SK-N-SH treated with all-trans-retinoic acid at 6 μM for 48 hours (cell line): ENCODE results near the gene TRIM68.

Experiments
- ESRRG ChIP-seq: fragments of 250-450 bp; sonication (Bioruptor Pico); IDR thresholded peaks from 2 replicates; pipeline ENCODE4 v1.6.1; 2021; ENCODE audit warnings: mild to moderate bottlenecking
- RARB ChIP-seq: fragments of 250-450 bp; sonication (Bioruptor Pico); IDR thresholded peaks from 2 replicates; pipeline ENCODE4 v1.8.0; 2021; ENCODE audit warnings: mild to moderate bottlenecking, moderate library complexity
- SNAI2 ChIP-seq: fragments of 250-450 bp; sonication (Bioruptor Pico); IDR thresholded peaks from 2 replicates; pipeline ENCODE4 v1.5.0; 2020; ENCODE audit warnings: mild to moderate bottlenecking, moderate library complexity
- TCF4 ChIP-seq: fragments of 250-450 bp; sonication (Bioruptor Pico); IDR thresholded peaks from 2 replicates; pipeline ENCODE4 v1.8.0; 2021; ENCODE audit warnings: mild to moderate bottlenecking, moderate library complexity, borderline replicate concordance
- ZFP3 ChIP-seq: fragments of 250-450 bp; sonication (Bioruptor Pico); IDR thresholded peaks from 2 replicates; pipeline ENCODE4 v1.5.0; 2020; ENCODE audit warnings: mild to moderate bottlenecking, moderate library complexity
- ZFP30 ChIP-seq: fragments of 450-650 bp; formaldehyde crosslinking; IDR thresholded peaks from 2 replicates; pipeline ENCODE4 v1.5.0; 2022; ENCODE audit warnings: mild to moderate bottlenecking, moderate library complexity
- ZNF565 ChIP-seq: fragments of 450-650 bp; formaldehyde crosslinking; conservative IDR thresholded peaks from 2 replicates; pipeline ENCODE4 v1.5.0; 2020; ENCODE audit warnings: low read depth, mild to moderate bottlenecking, moderate library complexity
- TF ChIP-seq, protein P1 (sequence below): fragments of 250-450 bp; sonication (Bioruptor Pico); IDR thresholded peaks from 2 replicates; pipeline ENCODE4 v1.8.0; 2020; ENCODE audit warnings: mild to moderate bottlenecking, moderate library complexity, borderline replicate concordance
- TF ChIP-seq, protein P2 (sequence below): fragments of 250-450 bp; sonication (Bioruptor Pico); IDR thresholded peaks from 2 replicates; pipeline ENCODE4 v1.5.0; 2020; ENCODE audit warnings: mild to moderate bottlenecking, moderate library complexity
- TF ChIP-seq, protein P3 (sequence below): fragments of 250-450 bp; sonication (Bioruptor Pico); IDR thresholded peaks from 2 replicates; pipeline ENCODE4 v1.8.0; 2021; ENCODE audit warnings: low read depth, mild to moderate bottlenecking, moderate library complexity, borderline replicate concordance

DNA sequence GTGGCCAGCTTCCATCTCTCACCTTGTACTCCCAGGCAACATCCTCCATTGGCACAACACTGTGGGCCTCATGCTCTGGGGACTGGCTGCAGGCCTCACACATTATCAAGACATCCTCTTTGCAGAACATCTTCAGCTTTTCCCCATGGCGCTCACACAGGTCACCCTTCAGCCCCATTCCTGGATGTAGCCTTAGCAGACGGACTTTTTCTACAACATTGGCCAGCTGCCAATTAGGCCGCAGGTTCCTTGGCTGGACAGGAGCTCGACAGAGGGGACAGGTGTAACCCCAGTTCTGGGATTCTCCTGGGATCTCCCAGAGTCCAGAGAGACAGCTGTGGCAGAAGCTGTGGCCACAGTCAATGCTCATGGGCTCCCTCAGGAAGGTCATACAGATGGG, 3.0 kb downstream of the TRIM68 start:
- TF ChIP-seq ZFP3 (no peak), RARB (CRISPR knock-in tag) (no peak), ESRRG (CRISPR knock-in tag) (no peak), SNAI2 (CRISPR knock-in tag) (no peak), TCF4 (no peak), ZNF565 (no peak), ZFP30 (CRISPR knock-in tag) (no peak)
- TF ChIP-seq, protein P1, sequence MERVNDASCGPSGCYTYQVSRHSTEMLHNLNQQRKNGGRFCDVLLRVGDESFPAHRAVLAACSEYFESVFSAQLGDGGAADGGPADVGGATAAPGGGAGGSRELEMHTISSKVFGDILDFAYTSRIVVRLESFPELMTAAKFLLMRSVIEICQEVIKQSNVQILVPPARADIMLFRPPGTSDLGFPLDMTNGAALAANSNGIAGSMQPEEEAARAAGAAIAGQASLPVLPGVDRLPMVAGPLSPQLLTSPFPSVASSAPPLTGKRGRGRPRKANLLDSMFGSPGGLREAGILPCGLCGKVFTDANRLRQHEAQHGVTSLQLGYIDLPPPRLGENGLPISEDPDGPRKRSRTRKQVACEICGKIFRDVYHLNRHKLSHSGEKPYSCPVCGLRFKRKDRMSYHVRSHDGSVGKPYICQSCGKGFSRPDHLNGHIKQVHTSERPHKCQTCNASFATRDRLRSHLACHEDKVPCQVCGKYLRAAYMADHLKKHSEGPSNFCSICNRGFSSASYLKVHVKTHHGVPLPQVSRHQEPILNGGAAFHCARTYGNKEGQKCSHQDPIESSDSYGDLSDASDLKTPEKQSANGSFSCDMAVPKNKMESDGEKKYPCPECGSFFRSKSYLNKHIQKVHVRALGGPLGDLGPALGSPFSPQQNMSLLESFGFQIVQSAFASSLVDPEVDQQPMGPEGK: no peak
- TF ChIP-seq, protein P2, sequence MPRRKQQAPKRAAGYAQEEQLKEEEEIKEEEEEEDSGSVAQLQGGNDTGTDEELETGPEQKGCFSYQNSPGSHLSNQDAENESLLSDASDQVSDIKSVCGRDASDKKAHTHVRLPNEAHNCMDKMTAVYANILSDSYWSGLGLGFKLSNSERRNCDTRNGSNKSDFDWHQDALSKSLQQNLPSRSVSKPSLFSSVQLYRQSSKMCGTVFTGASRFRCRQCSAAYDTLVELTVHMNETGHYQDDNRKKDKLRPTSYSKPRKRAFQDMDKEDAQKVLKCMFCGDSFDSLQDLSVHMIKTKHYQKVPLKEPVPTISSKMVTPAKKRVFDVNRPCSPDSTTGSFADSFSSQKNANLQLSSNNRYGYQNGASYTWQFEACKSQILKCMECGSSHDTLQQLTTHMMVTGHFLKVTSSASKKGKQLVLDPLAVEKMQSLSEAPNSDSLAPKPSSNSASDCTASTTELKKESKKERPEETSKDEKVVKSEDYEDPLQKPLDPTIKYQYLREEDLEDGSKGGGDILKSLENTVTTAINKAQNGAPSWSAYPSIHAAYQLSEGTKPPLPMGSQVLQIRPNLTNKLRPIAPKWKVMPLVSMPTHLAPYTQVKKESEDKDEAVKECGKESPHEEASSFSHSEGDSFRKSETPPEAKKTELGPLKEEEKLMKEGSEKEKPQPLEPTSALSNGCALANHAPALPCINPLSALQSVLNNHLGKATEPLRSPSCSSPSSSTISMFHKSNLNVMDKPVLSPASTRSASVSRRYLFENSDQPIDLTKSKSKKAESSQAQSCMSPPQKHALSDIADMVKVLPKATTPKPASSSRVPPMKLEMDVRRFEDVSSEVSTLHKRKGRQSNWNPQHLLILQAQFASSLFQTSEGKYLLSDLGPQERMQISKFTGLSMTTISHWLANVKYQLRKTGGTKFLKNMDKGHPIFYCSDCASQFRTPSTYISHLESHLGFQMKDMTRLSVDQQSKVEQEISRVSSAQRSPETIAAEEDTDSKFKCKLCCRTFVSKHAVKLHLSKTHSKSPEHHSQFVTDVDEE: no peak
- TF ChIP-seq, protein P3, sequence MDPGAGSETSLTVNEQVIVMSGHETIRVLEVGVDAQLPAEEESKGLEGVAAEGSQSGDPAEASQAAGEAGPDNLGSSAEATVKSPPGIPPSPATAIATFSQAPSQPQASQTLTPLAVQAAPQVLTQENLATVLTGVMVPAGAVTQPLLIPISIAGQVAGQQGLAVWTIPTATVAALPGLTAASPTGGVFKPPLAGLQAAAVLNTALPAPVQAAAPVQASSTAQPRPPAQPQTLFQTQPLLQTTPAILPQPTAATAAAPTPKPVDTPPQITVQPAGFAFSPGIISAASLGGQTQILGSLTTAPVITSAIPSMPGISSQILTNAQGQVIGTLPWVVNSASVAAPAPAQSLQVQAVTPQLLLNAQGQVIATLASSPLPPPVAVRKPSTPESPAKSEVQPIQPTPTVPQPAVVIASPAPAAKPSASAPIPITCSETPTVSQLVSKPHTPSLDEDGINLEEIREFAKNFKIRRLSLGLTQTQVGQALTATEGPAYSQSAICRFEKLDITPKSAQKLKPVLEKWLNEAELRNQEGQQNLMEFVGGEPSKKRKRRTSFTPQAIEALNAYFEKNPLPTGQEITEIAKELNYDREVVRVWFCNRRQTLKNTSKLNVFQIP (CRISPR knock-in tag): no peak
